ENCODE results near the gene ARL5B. TPM values are rescaled to one million over a fixed set of nuclear protein-coding genes. Genes with fewer than 3 reads are reported as not detected.

The ARL5B gene
- total RNA-seq, 1 donor = 19.5 TPM

DNA sequence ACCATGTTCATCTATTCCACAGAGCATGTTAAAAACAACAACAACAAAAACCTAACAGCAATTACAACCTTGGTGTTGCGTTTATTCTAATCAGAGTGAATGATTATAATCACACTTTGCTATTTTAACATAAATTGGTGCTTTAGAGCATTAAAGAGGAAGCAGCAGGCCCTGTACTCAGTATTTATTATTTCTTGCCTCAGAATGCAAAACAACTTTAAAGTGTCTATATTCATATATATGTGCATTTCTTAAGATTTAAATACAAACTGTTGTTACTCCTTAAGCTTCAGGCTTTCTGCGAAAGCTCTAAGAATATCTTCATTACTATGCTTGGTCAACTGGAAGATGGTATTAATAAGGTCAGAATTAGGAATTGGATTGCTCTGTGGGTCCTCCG is 21.5 kb downstream of the ARL5B start:
- no peaks in the 10 kb centered on the region for H3K79me2 ChIP-seq (ENCODE audit: insufficient read depth, low read length)
- no peak overlapping the region for H3K4me3 ChIP-seq (ENCODE audit: insufficient read depth, low read length)
- H4K20me1 ChIP-seq (ENCODE audit: insufficient read depth, low read length) = no peaks in the 10 kb centered on the region
- peaks cover under 1% of the 10 kb centered on the region for H3K36me3 ChIP-seq (ENCODE audit: insufficient read depth, low read length)
- no peak for DNase-seq (ENCODE audit: insufficient read length, low spot score, missing footprints)
- peaks cover 44% of the 10 kb centered on the region for H3K4me1 ChIP-seq (ENCODE audit: insufficient read depth, low read length)
- TF ChIP-seq CTCF (IDR thresholded peaks at IDR 0.05; ENCODE audit: extremely low read depth, low read depth, low read length) = no peak
- H3K27ac ChIP-seq (ENCODE audit: low read depth, low read length) = peak overlapping the region; percentile 82
- no peak overlapping the region for H3K4me2 ChIP-seq (ENCODE audit: insufficient read depth, low read length)
- no peaks in the 10 kb centered on the region for H3K9me3 ChIP-seq (ENCODE audit: low read depth, low read length)
- no peaks in the 10 kb centered on the region for H3K27me3 ChIP-seq (ENCODE audit: insufficient read depth, low read length)
- no peak overlapping the region for H2AFZ ChIP-seq (ENCODE audit: low read length)

- Histone ChIP-seq H3K4me1 (ENCODE audit: insufficient read depth, low read length) (peaks cover 44% of the 10 kb centered on the region), H3K27me3 (ENCODE audit: insufficient read depth, low read length) (no peaks in the 10 kb centered on the region), H4K20me1 (ENCODE audit: insufficient read depth, low read length) (no peaks in the 10 kb centered on the region), H3K36me3 (ENCODE audit: insufficient read depth, low read length) (no peaks in the 10 kb centered on the region), H3K79me2 (ENCODE audit: insufficient read depth, low read length) (no peaks in the 10 kb centered on the region), H2AFZ (ENCODE audit: low read length) (no peak overlapping the region), H3K9me3 (ENCODE audit: low read depth, low read length) (no peaks in the 10 kb centered on the region), H3K27ac (ENCODE audit: low read depth, low read length) (peak overlapping the region; percentile 82), H3K4me2 (ENCODE audit: insufficient read depth, low read length) (peak overlapping the region; percentile 15), H3K4me3 (ENCODE audit: insufficient read depth, low read length) (no peak overlapping the region)
- no peak for TF ChIP-seq CTCF (IDR thresholded peaks at IDR 0.05; ENCODE audit: extremely low read depth, low read depth, low read length)
- DNase-seq (ENCODE audit: insufficient read length, low spot score, missing footprints) = no peak
These were observed 22.1 kb downstream of the ARL5B start for GRCh38 chr10:18681366-18681765.

DNA sequence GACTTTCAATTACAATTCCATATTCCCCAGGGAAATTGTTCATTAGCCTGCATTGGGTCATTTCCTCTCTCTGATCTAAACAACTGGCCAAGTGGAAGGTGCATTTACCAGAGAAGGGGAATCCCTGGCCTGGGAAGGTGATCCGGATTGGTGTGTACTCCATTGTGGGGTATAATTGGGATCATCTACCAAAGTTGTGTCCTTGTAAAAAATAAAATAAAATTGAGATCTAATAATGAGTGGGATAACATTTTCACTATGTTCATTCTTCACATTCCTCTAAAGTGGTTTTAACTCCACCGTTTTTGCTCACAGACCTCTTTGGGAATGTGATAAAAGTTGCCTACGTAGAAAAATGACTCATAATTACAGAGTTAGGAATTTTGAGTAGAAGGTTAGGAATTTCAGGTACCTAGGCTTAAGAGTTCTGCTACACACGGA is 22.8 kb downstream of the ARL5B start:
- peak overlapping the region; percentile 82 for H3K27ac ChIP-seq (ENCODE audit: low read depth, low read length)
- no peak for TF ChIP-seq CTCF (IDR thresholded peaks at IDR 0.05; ENCODE audit: extremely low read depth, low read depth, low read length)
- peak overlapping the region; percentile 15 for H3K4me2 ChIP-seq (ENCODE audit: insufficient read depth, low read length)

DNA sequence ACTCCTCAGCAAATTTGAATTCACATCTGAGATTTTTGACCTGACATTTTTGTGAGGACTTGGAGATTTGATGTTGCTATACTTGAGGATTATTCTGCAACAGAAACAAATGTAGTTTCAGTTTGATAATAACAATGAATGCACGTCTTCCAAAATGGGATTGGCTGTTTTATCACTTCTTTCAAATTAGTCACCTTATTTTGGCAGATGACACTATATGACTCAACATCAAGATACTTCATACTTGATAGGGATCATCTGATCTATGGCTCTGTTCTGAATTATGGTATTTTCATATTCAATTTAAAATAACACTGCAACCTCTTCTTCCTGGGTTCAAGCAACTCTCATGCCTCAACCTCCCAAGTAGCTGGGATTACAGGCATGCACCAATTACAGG is 24.2 kb downstream of the ARL5B start:
- no peak overlapping the region for H2AFZ ChIP-seq (ENCODE audit: low read length)
- H3K4me3 ChIP-seq (ENCODE audit: insufficient read depth, low read length) = no peak overlapping the region
- no peaks in the 10 kb centered on the region for H3K36me3 ChIP-seq (ENCODE audit: insufficient read depth, low read length)
- H4K20me1 ChIP-seq (ENCODE audit: insufficient read depth, low read length) = no peaks in the 10 kb centered on the region
- H3K27ac ChIP-seq (ENCODE audit: low read depth, low read length) = peak overlapping the region; percentile 82
- no peak for TF ChIP-seq CTCF (IDR thresholded peaks at IDR 0.05; ENCODE audit: extremely low read depth, low read depth, low read length)
- peak; percentile 17 for DNase-seq (ENCODE audit: insufficient read length, low spot score, missing footprints)
- no peaks in the 10 kb centered on the region for H3K79me2 ChIP-seq (ENCODE audit: insufficient read depth, low read length)
- no peaks in the 10 kb centered on the region for H3K9me3 ChIP-seq (ENCODE audit: low read depth, low read length)
- H3K4me1 ChIP-seq (ENCODE audit: insufficient read depth, low read length) = peaks cover 44% of the 10 kb centered on the region
- peak overlapping the region; percentile 30 for H3K4me2 ChIP-seq (ENCODE audit: insufficient read depth, low read length)
- H3K27me3 ChIP-seq (ENCODE audit: insufficient read depth, low read length) = no peaks in the 10 kb centered on the region

More for the DNA sequence above, 22.8 kb downstream of the ARL5B start:
- H4K20me1 ChIP-seq (ENCODE audit: insufficient read depth, low read length) = no peaks in the 10 kb centered on the region
- H3K4me3 ChIP-seq (ENCODE audit: insufficient read depth, low read length) = peak overlapping the region; percentile 8
- H3K9me3 ChIP-seq (ENCODE audit: low read depth, low read length) = no peaks in the 10 kb centered on the region
- H3K27me3 ChIP-seq (ENCODE audit: insufficient read depth, low read length) = no peaks in the 10 kb centered on the region
- no peaks in the 10 kb centered on the region for H3K79me2 ChIP-seq (ENCODE audit: insufficient read depth, low read length)
- H3K4me1 ChIP-seq (ENCODE audit: insufficient read depth, low read length) = peaks cover 44% of the 10 kb centered on the region
- no peaks in the 10 kb centered on the region for H3K36me3 ChIP-seq (ENCODE audit: insufficient read depth, low read length)
- DNase-seq (ENCODE audit: insufficient read length, low spot score, missing footprints) = no peak
- H2AFZ ChIP-seq (ENCODE audit: low read length) = no peak overlapping the region
